ENCODE results near the gene USP17L26.
"Not testable (repeated sequence)": the region's sequence is repeated elsewhere in the genome, so short reads cannot be mapped to it uniquely, and the experiment has no call there.

Gene USP17L26

GRCh38 chr4:9334358-9334757 lies at the start of gene USP17L26:
Gene USP17L26 (plus strand): TSS chr4:9334658. CDS start chr4:9334658, 0 bp downstream.
- not testable (repeated sequence) for DNase-seq (ENCODE audit: low read depth)

DNA sequence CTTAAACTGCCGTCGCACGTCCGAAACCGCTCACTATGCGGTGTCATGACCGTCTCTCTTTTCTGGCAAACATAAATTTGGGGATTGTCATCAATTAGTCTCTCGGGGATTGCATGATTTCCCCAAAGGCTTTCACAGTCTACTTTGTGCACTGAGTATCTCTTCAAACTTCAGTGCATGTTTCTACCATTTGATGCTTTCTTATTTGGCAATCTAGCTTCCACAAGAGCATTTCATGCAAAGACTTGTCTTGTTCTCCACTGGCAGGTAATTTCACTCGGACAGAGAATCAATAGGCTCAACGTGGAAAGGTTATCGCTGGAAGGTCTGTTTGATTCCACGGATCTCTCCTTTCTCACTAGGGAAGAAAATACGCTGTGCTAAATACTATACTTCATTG lies 10.3 kb upstream of the USP17L26 start:
- not testable (repeated sequence) for DNase-seq (ENCODE audit: low read depth)

DNA sequence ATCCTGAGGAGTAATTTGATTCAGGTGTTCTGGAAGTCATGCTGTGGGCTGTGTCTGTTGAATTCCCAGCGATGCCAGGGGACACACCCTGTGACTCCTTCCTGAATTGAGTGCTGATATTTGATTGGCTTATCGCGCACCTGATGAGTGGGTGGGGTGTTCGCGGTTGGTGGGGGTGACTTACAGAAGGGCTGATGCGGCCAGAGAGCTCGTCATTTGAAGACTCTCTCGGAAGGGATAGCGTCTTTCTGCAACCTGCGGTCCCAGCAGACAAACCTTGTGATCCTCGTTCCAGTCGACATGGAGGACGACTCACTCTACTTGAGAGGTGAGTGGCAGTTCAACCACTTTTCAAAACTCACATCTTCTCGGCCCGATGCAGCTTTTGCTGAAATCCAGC lies 9.6 kb upstream of the USP17L26 start, which contains the start of gene USP17L24:
USP17L24 (plus strand) TSS at position 301 of the 400 bp plus-strand sequence; CDS start at position 301, 0 bp downstream.
- DNase-seq (ENCODE audit: low read depth), result not testable (repeated sequence)

DNA sequence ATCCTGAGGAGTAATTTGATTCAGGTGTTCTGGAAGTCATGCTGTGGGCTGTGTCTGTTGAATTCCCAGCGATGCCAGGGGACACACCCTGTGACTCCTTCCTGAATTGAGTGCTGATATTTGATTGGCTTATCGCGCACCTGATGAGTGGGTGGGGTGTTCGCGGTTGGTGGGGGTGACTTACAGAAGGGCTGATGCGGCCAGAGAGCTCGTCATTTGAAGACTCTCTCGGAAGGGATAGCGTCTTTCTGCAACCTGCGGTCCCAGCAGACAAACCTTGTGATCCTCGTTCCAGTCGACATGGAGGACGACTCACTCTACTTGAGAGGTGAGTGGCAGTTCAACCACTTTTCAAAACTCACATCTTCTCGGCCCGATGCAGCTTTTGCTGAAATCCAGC lies 4.8 kb upstream of the USP17L26 start, which contains the start of gene USP17L25:
USP17L25 (plus strand) TSS at position 301 of the 400 bp plus-strand sequence; CDS start at position 301, 0 bp downstream.
- not testable (repeated sequence) for DNase-seq (ENCODE audit: low read depth)

GRCh38 chr4:9339103-9339502 lies 4.6 kb downstream of the USP17L26 start, which contains the start of gene USP17L5:
Gene USP17L5 (plus strand): TSS chr4:9339403. CDS start chr4:9339403, 0 bp downstream.
- DNase-seq (ENCODE audit: low read depth), result not testable (repeated sequence)

GRCh38 chr4:9343848-9344247 lies 9.4 kb downstream of the USP17L26 start, which contains the start of gene USP17L27:
Gene USP17L27 (plus strand): TSS chr4:9344148. CDS start chr4:9344148, 0 bp downstream.
- DNase-seq (ENCODE audit: low read depth), result not testable (repeated sequence)

GRCh38 chr4:9348593-9348992 lies 14.1 kb downstream of the USP17L26 start, which contains the start of gene USP17L28:
Gene USP17L28 (plus strand): TSS chr4:9348893. CDS start chr4:9348893, 0 bp downstream.
- DNase-seq (ENCODE audit: low read depth), result not testable (repeated sequence)

DNA sequence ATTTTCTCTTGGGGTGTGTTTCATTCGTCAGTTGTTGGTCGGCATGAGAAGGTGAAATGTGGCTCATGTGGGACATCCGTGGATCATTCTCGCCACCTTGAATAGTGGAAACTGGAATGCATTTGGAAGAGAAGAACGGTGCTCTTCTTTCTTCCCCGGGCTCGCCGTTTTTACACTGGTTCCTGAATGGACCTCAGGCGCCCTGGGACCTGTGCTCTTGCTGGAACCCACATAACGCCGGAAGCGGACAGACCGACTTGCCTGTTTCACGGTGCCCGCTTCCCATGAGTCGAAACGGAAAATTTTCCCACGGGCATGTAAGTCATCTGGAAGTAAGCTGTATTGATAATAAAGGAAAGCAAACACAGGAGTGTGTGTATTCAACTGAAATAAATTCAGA lies 16.4 kb downstream of the USP17L26 start:
- DNase-seq (ENCODE audit: low read depth), result not testable (repeated sequence)

- not testable (repeated sequence) for DNase-seq (ENCODE audit: low read depth)
Observed at GRCh38 chr4:9353338-9353737, 18.9 kb downstream of the USP17L26 start, which contains the start of gene USP17L29. Gene USP17L29 (plus strand): TSS chr4:9353638. CDS start chr4:9353638, 0 bp downstream.

- DNase-seq (ENCODE audit: low read depth), result not testable (repeated sequence)
Observed at GRCh38 chr4:9362829-9363228, 28.4 kb downstream of the USP17L26 start, which contains the start of gene USP17L30. Gene USP17L30 (plus strand): TSS chr4:9363129. CDS start chr4:9363129, 0 bp downstream.

DNA sequence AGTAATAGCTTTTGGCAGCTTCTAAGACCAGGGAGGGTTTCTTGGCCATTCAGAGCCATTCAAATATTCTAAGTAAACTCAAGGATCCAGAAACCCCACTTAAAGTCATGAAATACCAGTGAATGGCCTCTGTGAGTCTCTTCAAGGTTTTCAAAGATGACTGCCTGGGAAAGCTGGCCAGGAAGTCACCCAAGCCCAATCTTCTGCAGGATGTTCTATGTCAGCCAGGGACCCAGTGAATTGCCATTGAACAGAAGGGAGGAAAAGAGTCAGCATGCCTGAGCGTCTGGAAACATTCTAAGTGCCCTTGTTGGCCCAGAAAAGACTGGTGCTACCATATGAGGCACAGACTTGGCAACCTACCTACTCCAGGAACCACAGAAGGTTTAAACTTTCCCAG lies 45.4 kb downstream of the USP17L26 start:
- DNase-seq (ENCODE audit: low read depth), result not testable (repeated sequence)

DNA sequence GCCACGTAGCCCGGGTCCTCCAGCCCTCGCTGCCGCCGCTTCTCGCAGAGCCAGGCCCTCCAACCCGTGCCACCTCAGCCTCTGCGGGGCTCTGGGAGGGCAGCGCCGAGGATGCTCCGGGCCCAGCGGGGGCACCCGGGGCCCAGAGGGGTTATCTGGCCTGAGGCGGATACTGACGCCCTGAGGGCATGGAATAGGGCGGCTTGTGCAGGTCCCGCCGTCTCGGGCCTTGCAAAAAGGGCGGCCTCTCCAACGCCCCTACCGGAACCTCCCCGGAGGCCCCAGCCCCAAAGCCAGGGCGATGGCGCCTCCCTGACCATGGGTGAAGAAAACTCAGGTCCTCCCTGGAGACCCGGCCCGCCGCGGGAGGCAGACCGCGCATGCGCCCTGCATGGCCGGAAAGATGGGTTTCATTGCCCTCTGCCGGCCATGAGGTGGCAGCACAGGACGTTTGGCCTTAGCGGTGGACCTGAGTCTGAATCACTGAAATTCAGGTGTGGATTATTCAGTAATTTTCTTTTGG lies 46.6 kb downstream of the USP17L26 start:
- DNase-seq (ENCODE audit: low read depth), result not testable (repeated sequence)

GRCh38 chr4:9384126-9384525 lies 49.7 kb downstream of the USP17L26 start:
- DNase-seq (ENCODE audit: low read depth), result no peak
